Activated CD4-positive, alpha-beta T cell treated with anti-CD3 and anti-CD28 coated beads for 36 hours (primary cell): Measurements from ENCODE around the gene RNF112. TPM values are rescaled to one million over a fixed set of nuclear protein-coding genes. Genes with fewer than 3 reads are reported as not detected.

ENCODE experiments used
- total RNA-seq, 2 experiments: library from RNA; stranded (reverse); gene quantifications; one replicate each; pipeline ENCODE4 v1.2.3, GENCODE V29; 2021

The RNF112 gene
- total RNA-seq, 2 experiments from 2014 or later: 0.26 to 0.55 TPM

Other genes with a start within 250 kb of the RNF112 start
- gene EPN2, start 173.9 kb upstream of the RNF112 start, total RNA-seq: 1 to 10 TPM; 6.8 to 8.2 TPM
- gene B9D1, start 48.5 kb upstream of the RNF112 start, total RNA-seq: 1 to 10 TPM; 7.4 to 7.8 TPM
- gene MAPK7, start 32.7 kb upstream of the RNF112 start, total RNA-seq: 10 to 100 TPM; 19.0 to 20.8 TPM
- gene MFAP4, start 24.0 kb upstream of the RNF112 start, total RNA-seq: not detected
- gene SLC47A1, start 122.6 kb downstream of the RNF112 start, total RNA-seq: under 1 TPM in 1 of 2 experiments, not detected in 1; 0.25 TPM
- gene ALDH3A2, start 237.5 kb downstream of the RNF112 start, total RNA-seq: 10 to 100 TPM; 18.5 to 23.9 TPM